IPS-NIHi11 (cell line): ENCODE results near the gene BCAS1.
"Not testable (repeated sequence)": the region's sequence is repeated elsewhere in the genome, so short reads cannot be mapped to it uniquely, and the experiment has no call there.

Experiments used
- DNase-seq: peaks from one replicate; pipeline ENCODE4 v3.0.0; 2012; ENCODE audit warnings: mixed read lengths, low spot score

The BCAS1 gene

DNA sequence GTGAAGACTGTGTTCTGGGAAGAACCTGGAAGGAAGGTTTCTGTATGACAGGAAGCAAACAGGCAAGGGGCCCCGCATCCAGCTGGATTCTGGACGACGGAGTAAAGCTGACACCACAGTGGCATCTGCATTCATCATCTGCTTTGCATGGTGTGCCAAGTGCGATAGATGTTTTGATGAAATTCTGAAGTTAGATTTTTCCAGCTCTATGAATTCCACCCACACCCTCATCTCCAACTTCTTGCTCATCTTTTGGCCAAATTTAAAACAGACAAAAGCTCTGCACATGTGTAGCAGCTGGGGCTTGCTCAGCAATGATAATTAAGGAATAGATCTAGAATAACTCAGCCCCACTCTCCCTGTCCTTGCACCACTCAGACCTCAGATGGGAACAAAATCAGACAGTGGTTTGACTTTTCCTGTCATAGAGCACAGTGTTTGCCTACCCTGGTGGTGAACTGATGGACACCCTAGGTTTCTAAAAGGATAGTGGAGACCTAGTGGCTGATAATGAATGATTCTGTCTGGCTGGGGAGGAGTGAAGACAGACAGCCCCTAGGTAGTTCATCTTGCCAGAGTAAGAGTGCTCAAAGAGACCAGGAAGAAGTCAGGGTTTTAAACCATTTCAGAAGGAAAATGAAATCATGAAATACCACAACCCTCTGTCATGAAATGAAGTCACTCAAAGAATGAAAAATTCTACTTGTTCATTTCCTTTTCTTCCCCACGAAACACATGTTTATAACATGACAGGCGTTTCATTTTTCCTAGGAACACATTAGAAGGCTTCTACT is 85.8 kb downstream of the BCAS1 start:
- no peak for DNase-seq

DNA sequence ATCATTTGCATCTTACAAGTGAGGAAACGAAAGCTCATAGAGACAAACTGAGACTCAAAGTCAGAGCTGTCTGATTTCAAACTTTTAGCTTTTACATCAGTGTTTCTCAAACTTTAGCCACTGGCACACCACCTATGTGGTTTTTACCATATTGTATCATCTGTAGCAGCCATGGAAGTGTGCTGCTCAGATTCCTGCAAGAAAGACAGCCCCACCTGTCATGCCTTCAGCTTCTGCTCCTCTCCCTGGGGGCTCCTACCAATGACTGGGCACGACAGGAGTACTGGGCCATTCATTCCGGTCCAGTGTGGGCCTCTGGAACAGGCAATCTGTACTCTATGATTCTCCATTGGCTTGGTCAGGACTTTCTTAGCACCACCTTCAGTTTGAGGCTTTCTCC is 87.0 kb downstream of the BCAS1 start:
- DNase-seq, result no peak

DNA sequence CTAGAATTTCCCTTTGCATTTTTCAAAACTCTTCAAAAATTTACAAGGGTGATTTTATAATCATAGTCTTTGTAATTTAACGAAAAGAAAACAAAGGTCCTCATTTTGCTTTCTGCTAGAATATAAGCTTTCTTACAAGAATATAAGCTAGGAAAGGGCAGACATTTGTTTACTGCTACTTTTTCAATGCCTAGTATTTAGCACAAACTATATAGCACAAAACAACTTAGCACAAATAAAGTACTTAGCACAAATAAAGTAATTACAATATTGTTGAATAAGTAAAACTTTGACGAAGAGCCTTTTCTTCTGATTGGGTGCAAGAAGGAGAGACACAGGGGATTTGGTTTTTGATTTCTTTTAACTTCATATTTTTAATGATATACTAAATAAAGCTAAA is 87.8 kb downstream of the BCAS1 start:
- no peak for DNase-seq

GRCh38 chr20:53981752-53982437 is 88.5 kb downstream of the BCAS1 start:
- DNase-seq, result no peak

- no peak for DNase-seq
Observed at GRCh38 chr20:53981130-53981529, 89.3 kb downstream of the BCAS1 start.

GRCh38 chr20:53980031-53980465 is 90.3 kb downstream of the BCAS1 start:
- no peak for DNase-seq

DNA sequence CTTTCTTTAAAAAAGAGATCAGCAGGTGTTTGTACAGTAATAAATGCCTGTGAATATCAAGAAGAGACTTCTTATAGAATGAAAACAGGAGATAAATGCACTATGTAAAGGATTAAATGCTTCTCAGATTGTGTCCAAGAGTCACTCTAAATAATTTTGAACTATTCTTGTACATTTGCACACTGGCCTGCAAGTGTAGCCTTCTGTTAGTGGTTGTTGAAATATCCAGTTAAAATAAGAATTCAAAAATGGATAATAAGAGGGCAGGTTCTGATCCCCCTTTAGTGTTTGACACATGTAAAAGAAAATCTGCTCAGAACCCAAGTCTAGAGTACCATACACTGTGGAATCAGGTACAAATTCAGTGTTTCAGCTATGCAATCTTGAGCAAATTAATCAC is 91.9 kb downstream of the BCAS1 start:
- no peak for DNase-seq

DNA sequence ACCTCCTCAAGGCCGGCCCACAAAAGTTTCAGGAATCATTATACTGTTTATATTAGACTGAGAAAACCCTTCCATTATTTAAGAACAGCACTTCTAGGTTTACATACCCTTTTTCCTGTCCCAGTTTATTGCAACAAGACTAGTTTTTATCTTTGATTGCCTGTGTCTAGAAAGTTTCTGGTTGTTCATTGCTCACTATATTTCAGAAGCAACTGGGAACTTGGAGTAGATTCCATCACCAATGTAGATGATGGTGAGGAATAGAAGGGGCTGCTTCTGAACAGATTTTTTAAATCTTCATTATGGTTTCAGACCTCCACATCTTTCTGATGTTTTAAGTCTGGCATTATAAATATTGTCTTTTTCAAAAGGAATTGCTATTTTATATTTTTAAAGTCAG is 93.0 kb downstream of the BCAS1 start:
- no peak for DNase-seq

- DNase-seq, result no peak
Observed at GRCh38 chr20:53975761-53976160, 94.6 kb downstream of the BCAS1 start.

DNA sequence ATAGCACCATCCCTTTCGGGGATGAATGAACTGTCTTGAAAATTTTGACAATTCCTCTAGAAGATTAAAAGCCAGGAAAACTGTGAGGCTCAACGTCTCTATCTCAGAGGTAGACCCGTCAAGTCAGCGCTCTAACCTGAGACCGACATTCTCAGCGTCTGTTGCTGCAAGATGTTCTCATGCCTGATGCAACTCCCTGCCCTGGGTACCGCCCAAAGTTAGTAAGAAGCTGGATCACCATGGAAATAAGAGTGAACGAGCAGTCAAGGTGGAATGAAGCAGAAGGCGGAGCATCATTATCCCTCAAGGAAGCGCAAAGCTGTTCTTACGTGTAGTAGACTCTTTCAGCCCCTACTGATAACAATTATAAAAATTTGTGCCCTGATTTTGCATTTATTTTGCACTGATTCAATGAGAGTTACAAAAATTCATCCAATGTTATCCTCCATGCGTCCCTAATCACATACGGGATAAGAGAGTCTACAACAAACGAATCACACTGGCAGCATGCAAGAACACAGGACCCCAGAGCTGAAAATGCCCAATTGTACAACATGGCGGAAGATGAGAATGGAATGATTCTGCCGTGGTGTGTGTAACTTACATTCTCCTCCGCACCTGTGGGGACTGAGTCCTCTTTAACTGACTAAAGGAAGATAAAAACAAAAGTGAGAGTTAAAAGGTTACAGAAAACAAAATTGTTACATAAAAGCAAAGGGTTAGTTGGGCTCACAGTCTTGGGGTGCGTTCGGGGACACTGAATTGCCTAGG is 95.4 kb downstream of the BCAS1 start:
- DNase-seq, result no peak

- DNase-seq, result not testable (repeated sequence)
Observed at GRCh38 chr20:53973882-53974281, 96.5 kb downstream of the BCAS1 start.

- DNase-seq, result no peak
Observed at GRCh38 chr20:53972179-53972578, 98.2 kb downstream of the BCAS1 start.

DNA sequence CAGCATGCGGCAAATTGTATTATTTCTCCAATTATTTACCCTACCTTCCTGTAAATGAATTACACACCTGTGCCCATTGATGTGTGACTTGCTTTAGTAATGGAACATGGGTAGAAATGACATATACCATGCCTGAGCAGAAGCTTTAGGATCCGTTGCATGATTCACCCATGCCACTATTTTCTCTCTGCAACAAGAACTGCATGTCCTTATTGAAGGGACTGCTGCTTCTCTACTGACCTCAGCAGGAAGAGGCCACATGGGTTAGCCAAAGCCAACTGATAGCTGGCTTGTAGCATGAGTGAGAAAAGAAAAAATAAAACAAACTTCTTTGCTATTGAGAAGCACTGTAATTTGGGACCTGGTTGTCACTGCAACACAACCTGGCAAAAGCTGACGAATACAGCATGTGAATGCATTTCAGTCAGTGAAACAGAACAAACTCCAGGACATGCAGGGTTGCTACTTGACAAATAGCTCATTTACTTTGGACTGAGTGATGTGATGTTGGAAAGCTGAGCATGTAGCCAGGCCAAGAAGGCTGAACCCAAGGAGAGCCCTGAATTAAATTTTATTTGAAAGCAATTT is 99.2 kb downstream of the BCAS1 start:
- no peak for DNase-seq

GRCh38 chr20:53970232-53970631 is 100.2 kb downstream of the BCAS1 start:
- no peak for DNase-seq

- DNase-seq, result no peak
Observed at GRCh38 chr20:53967527-53967926, 102.9 kb downstream of the BCAS1 start.

DNA sequence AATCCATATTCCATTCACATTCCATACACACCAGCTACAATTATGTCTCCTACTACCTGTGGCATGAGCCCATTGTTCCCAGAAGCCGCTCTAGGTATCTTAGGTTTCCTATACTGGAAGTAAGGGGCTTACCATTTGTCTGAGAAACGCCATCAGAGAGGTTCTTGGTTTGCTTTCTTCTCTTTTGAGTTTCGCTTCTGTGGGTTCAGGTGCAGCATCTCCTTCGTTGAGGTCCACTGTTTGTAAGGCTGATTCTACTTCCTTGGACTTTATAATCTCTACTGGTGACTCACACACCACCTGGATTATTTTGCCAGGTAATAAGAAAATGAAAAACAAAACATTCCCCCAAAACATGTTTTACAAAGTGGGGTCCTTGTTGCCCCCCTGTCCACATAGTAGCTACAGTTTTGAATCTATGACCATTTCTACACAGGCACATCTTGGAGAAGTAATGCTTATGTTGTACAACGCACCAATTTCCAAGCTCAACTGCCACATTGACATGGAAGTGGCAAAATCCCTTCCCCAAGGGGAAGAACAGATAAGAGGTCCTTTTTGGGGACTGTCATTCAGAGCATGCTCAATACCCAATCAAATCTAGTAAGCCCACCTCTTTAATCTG is 103.5 kb downstream of the BCAS1 start:
- DNase-seq, result no peak

- DNase-seq, result no peak
Observed at GRCh38 chr20:53964501-53965253, 105.7 kb downstream of the BCAS1 start.

GRCh38 chr20:53964067-53964466 is 106.3 kb downstream of the BCAS1 start:
- DNase-seq, result no peak

- DNase-seq, result no peak
Observed at GRCh38 chr20:53963635-53964034, 106.8 kb downstream of the BCAS1 start.

DNA sequence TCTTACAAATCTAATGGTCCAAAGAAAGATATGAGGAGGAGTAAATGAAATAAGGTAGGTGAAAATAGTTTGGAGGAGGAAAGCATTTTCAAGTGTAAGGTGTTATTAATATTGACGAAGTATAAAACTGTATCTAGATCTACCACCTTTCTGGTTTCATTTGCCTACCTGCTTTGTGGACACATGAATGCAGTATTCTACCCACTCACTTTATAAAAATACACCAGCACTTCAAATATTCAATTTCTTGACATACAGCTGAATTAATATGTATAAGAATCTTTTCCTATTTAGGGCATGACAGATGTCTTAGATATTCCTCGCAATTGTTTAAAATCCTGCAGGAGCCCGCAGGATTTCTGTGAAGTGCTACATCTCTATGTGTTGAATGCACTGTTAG is 108.0 kb downstream of the BCAS1 start:
- DNase-seq, result no peak

DNA sequence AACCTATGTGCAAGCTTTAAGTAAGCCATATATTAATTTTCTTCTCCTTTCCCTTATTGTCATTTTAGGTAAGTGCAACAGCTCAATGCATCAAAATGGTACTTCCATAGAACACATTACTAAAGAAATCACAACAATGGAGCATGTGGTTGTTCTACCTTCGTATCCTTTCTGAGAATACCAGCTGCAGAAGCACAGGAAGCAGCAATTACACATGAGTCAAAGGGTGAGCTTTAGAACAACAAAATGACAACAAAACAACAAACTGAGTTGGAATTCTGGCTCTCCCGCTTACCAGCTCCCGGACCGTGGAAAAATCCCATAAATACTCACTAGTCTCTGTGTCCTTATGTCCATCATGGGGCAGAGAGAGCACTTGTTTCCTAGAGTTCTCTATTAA is 108.9 kb downstream of the BCAS1 start:
- no peak for DNase-seq
